Type B pancreatic cell (in vitro differentiated cells): ENCODE data around the gene ABL1. TPM values are rescaled to one million over a fixed set of nuclear protein-coding genes. Genes with fewer than 3 reads are reported as not detected.
"Not testable (repeated sequence)": the region's sequence is repeated elsewhere in the genome, so short reads cannot be mapped to it uniquely, and the experiment has no call there.

Source experiments
- DNase-seq: peaks from one replicate; pipeline ENCODE4 v3.0.0; 2021; ENCODE audit warnings: mixed read lengths; ENCODE audit not compliant: unreplicated experiment; ENCODE audit errors: extremely low spot score
- H3K27ac Mint-ChIP-seq: 2 replicates; pipeline ENCODE4 v1.8.0; 2021; ENCODE audit warnings: mild to moderate bottlenecking, mixed read lengths
- H3K27me3 Mint-ChIP-seq: 2 replicates; pipeline ENCODE4 v1.8.0; 2021; ENCODE audit warnings: mixed read lengths
- H3K36me3 Mint-ChIP-seq: 2 replicates; pipeline ENCODE4 v1.8.0; 2021; ENCODE audit warnings: mixed read lengths
- H3K4me1 Mint-ChIP-seq: one replicate; pipeline ENCODE4 v1.8.0; 2021; ENCODE audit warnings: mixed read lengths; ENCODE audit not compliant: unreplicated experiment
- H3K4me3 Mint-ChIP-seq: 2 replicates; pipeline ENCODE4 v1.8.0; 2021; ENCODE audit warnings: mild to moderate bottlenecking, mixed read lengths
- H3K9me3 Mint-ChIP-seq: 2 replicates; pipeline ENCODE4 v1.8.0; 2021; ENCODE audit warnings: mixed read lengths
- CTCF ChIP-seq: fragments of 200-600 bp; sonication (generic); conservative IDR thresholded peaks from 2 replicates; pipeline ENCODE4 v1.5.0; 2021; ENCODE audit warnings: antibody characterized with exemption, mild to moderate bottlenecking
- total RNA-seq: library from RNA; stranded (reverse); gene quantifications from 2 replicates; pipeline ENCODE4 v1.2.1, GENCODE V29; 2021; ENCODE audit warnings: low replicate concordance

Gene ABL1
- total RNA-seq, 1 donor from 2014 or later, result 91.8 TPM

- H3K4me3 Mint-ChIP-seq, result no peak overlapping the region
- DNase-seq, result no peak
- H3K9me3 Mint-ChIP-seq, result peaks cover 10% of the 10 kb centered on the region
- H3K27ac Mint-ChIP-seq, result no peak overlapping the region
- peaks cover 8% of the 10 kb centered on the region for H3K36me3 Mint-ChIP-seq
- H3K27me3 Mint-ChIP-seq, result no peaks in the 10 kb centered on the region
- H3K4me1 Mint-ChIP-seq, result peaks cover 36% of the 10 kb centered on the region
- no peak for TF ChIP-seq CTCF
These were observed 41.5 kb upstream of the ABL1 start for GRCh38 chr9:130793589-130793988.

GRCh38 chr9:130794021-130794420, 41.0 kb upstream of the ABL1 start:
- not testable (repeated sequence) for H3K27ac Mint-ChIP-seq, H3K4me3 Mint-ChIP-seq, H3K27me3 Mint-ChIP-seq, H3K9me3 Mint-ChIP-seq, H3K36me3 Mint-ChIP-seq, DNase-seq
- H3K4me1 Mint-ChIP-seq, result peaks cover 36% of the 10 kb centered on the region

- H3K4me1 Mint-ChIP-seq, result peaks cover 36% of the 10 kb centered on the region
- not testable (repeated sequence) for DNase-seq, H3K27me3 Mint-ChIP-seq, H3K4me3 Mint-ChIP-seq, H3K9me3 Mint-ChIP-seq, H3K36me3 Mint-ChIP-seq, H3K27ac Mint-ChIP-seq
These were observed 40.6 kb upstream of the ABL1 start for GRCh38 chr9:130794423-130794822.

- no peak for DNase-seq
- H3K4me3 Mint-ChIP-seq, result no peak overlapping the region
- no peaks in the 10 kb centered on the region for H3K27me3 Mint-ChIP-seq
- peaks cover 5% of the 10 kb centered on the region for H3K36me3 Mint-ChIP-seq
- H3K9me3 Mint-ChIP-seq, result no peaks in the 10 kb centered on the region
- TF ChIP-seq CTCF, result no peak
- peaks cover 36% of the 10 kb centered on the region for H3K4me1 Mint-ChIP-seq
- H3K27ac Mint-ChIP-seq, result no peak overlapping the region
These were observed 40.0 kb upstream of the ABL1 start for GRCh38 chr9:130794923-130795495.

GRCh38 chr9:130803116-130803515, 31.9 kb upstream of the ABL1 start:
- not testable (repeated sequence) for DNase-seq, H3K4me3 Mint-ChIP-seq, H3K36me3 Mint-ChIP-seq

GRCh38 chr9:130805510-130806326, 29.3 kb upstream of the ABL1 start:
- H3K27ac Mint-ChIP-seq, result no peak overlapping the region
- H3K27me3 Mint-ChIP-seq, result no peaks in the 10 kb centered on the region
- TF ChIP-seq CTCF, result no peak
- peaks cover 4% of the 10 kb centered on the region for H3K9me3 Mint-ChIP-seq
- peaks cover 23% of the 10 kb centered on the region for H3K4me1 Mint-ChIP-seq
- peaks cover 4% of the 10 kb centered on the region for H3K36me3 Mint-ChIP-seq
- no peak for DNase-seq
- H3K4me3 Mint-ChIP-seq, result no peak overlapping the region

More at GRCh38 chr9:130803116-130803515, 31.9 kb upstream of the ABL1 start:
- H3K4me1 Mint-ChIP-seq, result peaks cover 17% of the 10 kb centered on the region
- H3K27ac Mint-ChIP-seq, H3K27me3 Mint-ChIP-seq, H3K9me3 Mint-ChIP-seq: not testable (repeated sequence)

- Mint-ChIP-seq H3K4me1 (peaks cover 23% of the 10 kb centered on the region), H3K27me3 (no peaks in the 10 kb centered on the region), H3K4me3 (no peak overlapping the region), H3K9me3 (peaks cover 8% of the 10 kb centered on the region), H3K27ac (no peak overlapping the region), H3K36me3 (peaks cover 5% of the 10 kb centered on the region)
- DNase-seq, result no peak
- no peak for TF ChIP-seq CTCF
These were observed 28.7 kb upstream of the ABL1 start for GRCh38 chr9:130806327-130806716.
